Heart left ventricle (tissue), 13 donors: ENCODE data around the gene ZNF77.

Experiments
- CTCF ChIP-seq, 12 donors: fragments of 200-600 bp; sonication (generic) in 4 of 12; IDR thresholded peaks; one replicate each; pipeline versions ENCODE4 v1.5.0 to v1.8.0; 2018 to 2022; ENCODE audit warnings: antibody characterized with exemption in 12 of 12, mild to moderate bottlenecking in 5 of 12
- POLR2A ChIP-seq, 2 donors: fragments of 450-650 bp; IDR thresholded peaks; one replicate each; pipeline ENCODE4 v1.6.1; 2017; ENCODE audit warnings: antibody characterized with exemption in 2 of 2, mild to moderate bottlenecking in 2 of 2, moderate library complexity in 2 of 2
- donor health status: ischemic (EF 13 %, LVEDD 7.1; RV severe dilation, severe dysfunction).
- donor health status: DM: no; HTN: yes; CAD: no.
- donor health status: DM: no; HTN: no; CAD: no.
- donor health status: ischemic (EF 25% LVEDD 6.9; RV normal size, moderate dysfunction).
- donor health status: ischemic (EF 25% LVEDD 5.7; RV mildly dilated, moderate dysfunction).
- donor health status: ischemic (EF 35%, LVEDD 5.7; RV mildly dilated, moderate dysfunction).
- donor health status: nonischemic (EF 11% LVEDD 7.7; RV severe dilation, severe dysfunction).
- donor health status: DM: yes; HTN: yes; CAD: no.
- donor health status: PGD.
- donor health status: ischemic (EF 29% LVEDD 5.4; RV normal size, mild dysfunction).
- donor health status: nonischemic (EF 23%, LVEDD 6.1; RV moderate dilation, normal function).

GRCh38 chr19:2982983-2983350 is 38.2 kb upstream of the ZNF77 start:
- TF ChIP-seq CTCF (IDR thresholded peaks at IDR 0.05) (no peak), POLR2A (IDR thresholded peaks at IDR 0.05) (no peak)
